SK-N-SH (cell line): Measurements from ENCODE around the gene DAZAP2.

Experiments used
- CTCF ChIP-seq: fragments of 200-600 bp; sonication (generic); IDR thresholded peaks from 2 replicates; pipeline ENCODE4 v1.6.1; 2017; ENCODE audit warnings: antibody characterized with exemption, mild to moderate bottlenecking, moderate library complexity
- SIN3A ChIP-seq: IDR thresholded peaks from 2 replicates; pipeline ENCODE4 v1.6.1; 2012; ENCODE audit warnings: low read depth, mild to moderate bottlenecking, low read length, moderate library complexity, borderline replicate concordance

GRCh38 chr12:51191516-51192283, 46.9 kb upstream of the DAZAP2 start:
- TF ChIP-seq SIN3A (no peak), CTCF (no peak)
